Right cardiac atrium (tissue), 5 donors: ENCODE results near the gene CREB3. TPM values are rescaled to one million over a fixed set of nuclear protein-coding genes. Genes with fewer than 3 reads are reported as not detected.

Experiments used
- ATAC-seq, 2 donors: fragments of 200-7000 bp; cut with Tn5 transposase; one replicate each; pipeline versions ENCODE4 v1.8.0 to v1.9.1; 2020; ENCODE audit warnings: moderate library complexity in 2 of 2, mild to moderate bottlenecking in 1 of 2
- DNase-seq, 3 donors: peaks; one replicate each; pipeline ENCODE4 v3.0.0-alpha.2; 2020
- H3K27ac ChIP-seq: one replicate; pipeline ENCODE4 v1.5.1; 2013; ENCODE audit warnings: mild to moderate bottlenecking, low read length, control low read depth, moderate library complexity
- H3K27me3 ChIP-seq: one replicate; pipeline ENCODE4 v1.6.1; 2013; ENCODE audit not compliant: control insufficient read depth, insufficient read depth
- H3K4me1 ChIP-seq: one replicate; pipeline ENCODE4 v1.6.1; 2013; ENCODE audit warnings: low read length; ENCODE audit not compliant: control insufficient read depth, insufficient read depth
- H3K4me3 ChIP-seq: one replicate; pipeline ENCODE4 v1.5.1; 2013; ENCODE audit warnings: low read length, control low read depth
- H3K9me3 ChIP-seq: one replicate; pipeline ENCODE4 v1.6.1; 2013; ENCODE audit warnings: low read length; ENCODE audit not compliant: control insufficient read depth
- WGBS: extraction: QIAGEN DNeasy Blood & Tissue Kit; methylation state at CpG from one replicate; pipeline ENCODE4 v1.1.7; 2013; 5-methylcytosine and 5-hydroxymethylcytosine counted together
- intact Hi-C, 4 donors: fragments of 100-400 bp; cut with DNase I; formaldehyde crosslinking; loops; one replicate each; pipeline versions ENCODE4 v1.11.0 to v1.14.0; 2022 to 2023
- polyA plus RNA-seq: library from polyadenylated mRNA; stranded (reverse); fragments of 200-250 nt; gene quantifications from one replicate; pipeline ENCODE4 v1.2.3, GENCODE V29; 2013
- total RNA-seq, 4 donors: library from RNA; stranded (reverse); fragmentation: NEBNext Ultra II Directional; extraction: Animal tissue kit (Norgen Biotek cat#: 25700); gene quantifications; one replicate each; pipeline ENCODE4 v1.2.1, GENCODE V29; 2021
- donor health status: healthy with polysubstance abuse.
- donor health status: DM: no; HTN: yes; CAD: no.
- donor health status: DM: no; HTN: no; CAD: no.
- donor health status: DM: no; HTN: yes; CAD: no; lungs with severe emphysema.
- donor health status: DM: yes; HTN: yes; CAD: no.

The CREB3 gene
- total and polyA plus RNA-seq, 5 donors, result 24.5 to 35.4 (median 26.6) TPM

- intact Hi-C loops, result loop anchor here in 1 of 4 donors (5.0 kb wide), 1 partner anchor 38 kb away; no protein-coding TSS in a partner anchor
Observed at GRCh38 chr9:35689542-35690293, 42.7 kb upstream of the CREB3 start, which contains the start of gene TPM2. TPM2 (minus strand) TSS chr9:35689925; CDS start chr9:35689817, 108 bp downstream.

GRCh38 chr9:35690294-35690613 is 42.2 kb upstream of the CREB3 start:
- H3K4me1 ChIP-seq, result peaks cover under 1% of the 10 kb centered on the region
- H3K27ac ChIP-seq, result peak overlapping the region; percentile 93
- H3K4me3 ChIP-seq, result peak overlapping the region; percentile 70
- WGBS, result under 1% methylated on average over 21 of the region's 21 CpGs
- H3K9me3 ChIP-seq, result no peaks in the 10 kb centered on the region
- DNase-seq, result no peak
- ATAC-seq, result no peak
- intact Hi-C loops, result loop anchor here in 1 of 4 donors (5.0 kb wide), 1 partner anchor 37 kb away; no protein-coding TSS in a partner anchor
- no peaks in the 10 kb centered on the region for H3K27me3 ChIP-seq

More at GRCh38 chr9:35689542-35690293, 42.7 kb upstream of the CREB3 start, which contains the start of gene TPM2:
- ATAC-seq (peak; percentile 81 to 84), DNase-seq (peak; percentile 84 to 93 (median 92))
- H3K4me1 ChIP-seq, result peaks cover 2% of the 10 kb centered on the region
- no peaks in the 10 kb centered on the region for H3K9me3 ChIP-seq
- H3K27me3 ChIP-seq, result no peaks in the 10 kb centered on the region
- WGBS, result 10% methylated on average over 61 of the region's 61 CpGs
- peak within 1 kb of the TSS; percentile 70 for H3K4me3 ChIP-seq
- H3K27ac ChIP-seq, result peak within 1 kb of the TSS; percentile 93

GRCh38 chr9:35690614-35691333 is 41.7 kb upstream of the CREB3 start:
- Histone ChIP-seq H3K27me3 (no peaks in the 10 kb centered on the region), H3K27ac (peak overlapping the region; percentile 93), H3K4me1 (no peaks in the 10 kb centered on the region), H3K9me3 (no peaks in the 10 kb centered on the region), H3K4me3 (peak overlapping the region; percentile 70)
- intact Hi-C loops, result loop anchor here in 1 of 4 donors (5.0 kb wide), 1 partner anchor 37 kb away; no protein-coding TSS in a partner anchor
- ATAC-seq, result peak; percentile 73 to 78
- WGBS, result under 1% methylated on average over 61 of the region's 61 CpGs
- peak; percentile 83 to 93 (median 93) for DNase-seq

- DNase-seq (no peak), ATAC-seq (no peak)
- Histone ChIP-seq H3K9me3 (no peaks in the 10 kb centered on the region), H3K27me3 (no peaks in the 10 kb centered on the region), H3K27ac (peak overlapping the region; percentile 93), H3K4me3 (peak overlapping the region; percentile 70), H3K4me1 (no peaks in the 10 kb centered on the region)
- WGBS, result 15% methylated on average over 10 of the region's 10 CpGs
- intact Hi-C loops, result loop anchor here in 1 of 4 donors (5.0 kb wide), 1 partner anchor 36 kb away; no protein-coding TSS in a partner anchor
Observed at GRCh38 chr9:35691334-35691650, 41.2 kb upstream of the CREB3 start.

- H3K4me1 ChIP-seq, result no peaks in the 10 kb centered on the region
- ATAC-seq, result no peak
- intact Hi-C loops, result loop anchor here in 1 of 4 donors (5.0 kb wide), 1 partner anchor 35 kb away; no protein-coding TSS in a partner anchor
Observed at GRCh38 chr9:35691757-35692301, 40.6 kb upstream of the CREB3 start.

GRCh38 chr9:35695943-35696401 is 36.5 kb upstream of the CREB3 start:
- Histone ChIP-seq H3K9me3 (no peaks in the 10 kb centered on the region), H3K27ac (no peak overlapping the region), H3K4me3 (no peak overlapping the region), H3K27me3 (no peaks in the 10 kb centered on the region), H3K4me1 (no peaks in the 10 kb centered on the region)
- WGBS, result 92% methylated on average over 3 of the region's 3 CpGs
- DNase-seq (no peak), ATAC-seq (no peak)
- intact Hi-C loops, result loop anchor here in 1 of 4 donors (5.0 kb wide), 1 partner anchor 34 kb away; no protein-coding TSS in a partner anchor

More at GRCh38 chr9:35691757-35692301, 40.6 kb upstream of the CREB3 start:
- no peaks in the 10 kb centered on the region for H3K27me3 ChIP-seq
- H3K9me3 ChIP-seq, result no peaks in the 10 kb centered on the region
- H3K27ac ChIP-seq, result peak overlapping the region; percentile 21
- WGBS, result 69% methylated on average over 13 of the region's 13 CpGs
- DNase-seq, result no peak
- H3K4me3 ChIP-seq, result no peak overlapping the region

- DNase-seq, result peak; percentile 61 to 81 (median 77)
- WGBS, result 38% methylated on average over 9 of the region's 9 CpGs
- intact Hi-C loops, result loop anchor here in 1 of 4 donors (5.0 kb wide), 1 partner anchor 34 kb away; no protein-coding TSS in a partner anchor
- peak; percentile 68 to 71 for ATAC-seq
- Histone ChIP-seq H3K4me1 (no peaks in the 10 kb centered on the region), H3K27ac (peak overlapping the region; percentile 6), H3K9me3 (no peaks in the 10 kb centered on the region), H3K4me3 (no peak overlapping the region), H3K27me3 (no peaks in the 10 kb centered on the region)
Observed at GRCh38 chr9:35696520-35697215, 35.8 kb upstream of the CREB3 start.

- WGBS, result 76% methylated on average over 14 of the region's 14 CpGs
- Histone ChIP-seq H3K4me3 (no peak overlapping the region), H3K4me1 (no peaks in the 10 kb centered on the region), H3K27ac (no peak overlapping the region), H3K9me3 (no peaks in the 10 kb centered on the region), H3K27me3 (no peaks in the 10 kb centered on the region)
- intact Hi-C loops, result loop anchor here in 1 of 4 donors (5.0 kb wide), 1 partner anchor 35 kb away; no protein-coding TSS in a partner anchor
- peak; percentile 18 to 26 for ATAC-seq
- no peak for DNase-seq
Observed at GRCh38 chr9:35697486-35697885, 35.0 kb upstream of the CREB3 start.

- no peaks in the 10 kb centered on the region for H3K9me3 ChIP-seq
- no peak overlapping the region for H3K27ac ChIP-seq
- no peak overlapping the region for H3K4me3 ChIP-seq
- no peaks in the 10 kb centered on the region for H3K4me1 ChIP-seq
- no peak for ATAC-seq
- H3K27me3 ChIP-seq, result no peaks in the 10 kb centered on the region
- 90% methylated on average over 5 of the region's 5 CpGs for WGBS
- intact Hi-C loops, result loop anchor here in 1 of 4 donors (5.0 kb wide), 1 partner anchor 36 kb away; no protein-coding TSS in a partner anchor
- no peak for DNase-seq
Observed at GRCh38 chr9:35698231-35698630, 34.2 kb upstream of the CREB3 start.

GRCh38 chr9:35700031-35700430 is 32.4 kb upstream of the CREB3 start:
- Histone ChIP-seq H3K27me3 (no peaks in the 10 kb centered on the region), H3K4me1 (no peaks in the 10 kb centered on the region), H3K4me3 (no peak overlapping the region), H3K27ac (no peak overlapping the region), H3K9me3 (no peaks in the 10 kb centered on the region)
- ATAC-seq (no peak), DNase-seq (no peak)
- WGBS, result 81% methylated on average over 11 of the region's 11 CpGs
- intact Hi-C loops, result no loop called here
